IgD-negative memory B cell (primary cell): ENCODE measurements around the gene THBS4. TPM values are rescaled to one million over a fixed set of nuclear protein-coding genes. Genes with fewer than 3 reads are reported as not detected.

Source experiments
- H3K27ac Mint-ChIP-seq, 3 donors: one replicate each; pipeline ENCODE4 v1.8.0; 2020 to 2022; ENCODE audit warnings: mild to moderate bottlenecking in 3 of 3, mixed read lengths in 3 of 3, moderate library complexity in 1 of 3
- H3K27me3 Mint-ChIP-seq: one replicate; pipeline ENCODE4 v1.8.0; 2021; ENCODE audit warnings: mixed read lengths
- H3K36me3 Mint-ChIP-seq: one replicate; pipeline ENCODE4 v1.8.0; 2020; ENCODE audit warnings: mild to moderate bottlenecking, mixed read lengths
- H3K4me1 Mint-ChIP-seq, 3 donors: one replicate each; pipeline ENCODE4 v1.8.0; 2020 to 2022; ENCODE audit warnings: mixed read lengths in 3 of 3, mild to moderate bottlenecking in 1 of 3
- H3K4me3 Mint-ChIP-seq, 4 donors: one replicate each; pipeline ENCODE4 v1.8.0; 2020 to 2022; ENCODE audit warnings: mild to moderate bottlenecking in 4 of 4, mixed read lengths in 4 of 4, moderate library complexity in 3 of 4
- H3K9me3 Mint-ChIP-seq, 3 donors: one replicate each; pipeline ENCODE4 v1.8.0; 2020 to 2021; ENCODE audit warnings: mixed read lengths in 3 of 3, mild to moderate bottlenecking in 1 of 3
- polyA plus RNA-seq: library from polyadenylated mRNA; unstranded; fragments of 300-500 nt; fragmentation: Illumina TruSeq; gene quantifications from one replicate; pipeline ENCODE4 v1.2.3, GENCODE V29; 2021

Gene THBS4
- polyA plus RNA-seq, 1 donor from 2014 or later: 0.36 TPM

DNA sequence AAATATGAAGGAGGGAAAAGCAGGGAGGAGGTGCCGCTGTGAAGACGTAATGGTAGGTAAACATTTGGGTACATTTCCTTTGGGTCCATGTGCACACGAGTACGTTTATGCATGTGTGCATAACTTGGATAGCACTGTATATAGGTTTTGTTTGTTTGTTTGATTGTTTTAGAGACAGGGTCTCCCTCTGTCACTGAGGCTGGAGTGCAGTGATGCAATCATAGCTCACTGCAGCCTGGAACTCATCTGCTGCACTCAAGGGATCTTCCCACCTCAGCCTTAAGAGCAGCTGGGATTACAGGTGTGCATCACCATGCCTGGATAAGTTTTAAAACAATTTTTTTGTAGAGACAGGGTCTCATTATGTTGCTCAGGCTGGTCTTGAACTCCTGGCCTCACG, 94.0 kb downstream of the THBS4 start:
- peaks cover 1% of the 10 kb centered on the region for H3K27me3 Mint-ChIP-seq
- H3K9me3 Mint-ChIP-seq: peaks cover 0 to 8% (median 5%) of the 10 kb centered on the region in 3 donors
- H3K27ac Mint-ChIP-seq: no peak overlapping the region
- H3K4me3 Mint-ChIP-seq: no peak overlapping the region
- H3K4me1 Mint-ChIP-seq: peaks cover 14 to 18% (median 18%) of the 10 kb centered on the region in 3 donors
- H3K36me3 Mint-ChIP-seq: peaks cover 6% of the 10 kb centered on the region

Other genes with a start within 250 kb of the THBS4 start
- 3.1 TPM for gene MTX3, start 44.1 kb upstream of the THBS4 start, polyA plus RNA-seq
- gene SERINC5, start 220.7 kb downstream of the THBS4 start, polyA plus RNA-seq: 2.0 TPM